MM.1S (cell line): Measurements from ENCODE around the gene LAMC1.

Source experiments
- DNase-seq: peaks from one replicate; pipeline ENCODE4 v3.0.0-alpha.2; 2015
- H2AFZ ChIP-seq: fragments of 300-600 bp; sonication (generic); 2 replicates; pipeline ENCODE4 v1.6.0; 2016; ENCODE audit warnings: antibody characterized with exemption, low read length
- H3F3A ChIP-seq: fragments of 300-600 bp; sonication (generic); 2 replicates; pipeline ENCODE4 v1.6.1; 2016; ENCODE audit warnings: mild to moderate bottlenecking, antibody characterized with exemption, low read length, moderate library complexity, mixed read lengths; ENCODE audit not compliant: insufficient read depth
- H3K27ac ChIP-seq: fragments of 300-600 bp; sonication (generic); 2 replicates; pipeline ENCODE4 v1.5.1; 2016; ENCODE audit warnings: mild to moderate bottlenecking, low read length
- H3K27me3 ChIP-seq: fragments of 300-600 bp; sonication (generic); replicated peaks from 2 replicates; pipeline ENCODE4 v1.6.0; 2016; ENCODE audit warnings: low read length; ENCODE audit not compliant: insufficient read depth
- H3K36me3 ChIP-seq: fragments of 300-600 bp; sonication (generic); replicated peaks from 2 replicates; pipeline ENCODE4 v1.6.1; 2016; ENCODE audit warnings: mild to moderate bottlenecking, low read length, mixed read lengths; ENCODE audit not compliant: insufficient read depth
- H3K4me1 ChIP-seq: fragments of 300-600 bp; sonication (generic); 2 replicates; pipeline ENCODE4 v1.6.1; 2016; ENCODE audit warnings: low read length, mixed read lengths
- H3K4me2 ChIP-seq: fragments of 300-600 bp; sonication (generic); 2 replicates; pipeline ENCODE4 v1.6.0; 2016; ENCODE audit warnings: low read depth, low read length
- H3K4me3 ChIP-seq: fragments of 300-600 bp; sonication (generic); 2 replicates; pipeline ENCODE4 v1.5.1; 2016; ENCODE audit warnings: low read length, mixed read lengths
- H3K79me2 ChIP-seq: fragments of 300-600 bp; sonication (generic); 2 replicates; pipeline ENCODE4 v1.6.1; 2016; ENCODE audit warnings: mixed run types, low read length, mixed read lengths
- H3K9ac ChIP-seq: fragments of 300-600 bp; sonication (generic); 2 replicates; pipeline ENCODE4 v1.6.1; 2016; ENCODE audit warnings: low read length, mixed read lengths
- H3K9me2 ChIP-seq: fragments of 300-600 bp; sonication (generic); replicated peaks from 2 replicates; pipeline ENCODE4 v1.6.1; 2016; ENCODE audit warnings: mild to moderate bottlenecking, low read length, mixed read lengths; ENCODE audit not compliant: insufficient read depth
- H3K9me3 ChIP-seq: fragments of 300-600 bp; sonication (generic); replicated peaks from 2 replicates; pipeline ENCODE4 v1.6.1; 2016; ENCODE audit warnings: mild to moderate bottlenecking, low read length, mixed read lengths; ENCODE audit not compliant: insufficient read depth
- H4K20me1 ChIP-seq: fragments of 300-600 bp; sonication (generic); 2 replicates; pipeline ENCODE4 v1.6.1; 2016; ENCODE audit warnings: mild to moderate bottlenecking, low read length, moderate library complexity, mixed read lengths; ENCODE audit not compliant: insufficient read depth
- CTCF ChIP-seq: fragments of 300-600 bp; sonication (generic); IDR thresholded peaks from 2 replicates; pipeline ENCODE4 v1.5.1; 2016; ENCODE audit warnings: antibody characterized with exemption, low read length, mixed read lengths
- EZH2 ChIP-seq: fragments of 300-600 bp; sonication (generic); optimal IDR thresholded peaks from 2 replicates; pipeline ENCODE3; 2017; ENCODE audit warnings: low read depth, mild to moderate bottlenecking, antibody characterized with exemption, low read length, mixed read lengths
- EZH2phosphoT487 ChIP-seq: fragments of 300-600 bp; sonication (generic); IDR thresholded peaks from 2 replicates; pipeline ENCODE4 v1.6.1; 2018; ENCODE audit warnings: antibody characterized with exemption, low read length

The LAMC1 gene

GRCh38 chr1:183003203-183003602 lies 20.0 kb upstream of the LAMC1 start:
- Histone ChIP-seq H3K9ac (no peak overlapping the region), H3K36me3 (no peaks in the 10 kb centered on the region), H3K9me3 (no peaks in the 10 kb centered on the region), H3K4me2 (no peak overlapping the region), H3K4me3 (no peak overlapping the region), H3K9me2 (no peaks in the 10 kb centered on the region), H3K27me3 (no peaks in the 10 kb centered on the region), H3K27ac (no peak overlapping the region), H3K79me2 (no peaks in the 10 kb centered on the region), H3K4me1 (no peaks in the 10 kb centered on the region), H3F3A (no peaks in the 10 kb centered on the region), H2AFZ (no peak overlapping the region), H4K20me1 (no peaks in the 10 kb centered on the region)
- DNase-seq: no peak
- TF ChIP-seq EZH2phosphoT487 (no peak), EZH2 (no peak), CTCF (no peak)

GRCh38 chr1:183004141-183004540 lies 19.1 kb upstream of the LAMC1 start:
- Histone ChIP-seq H3K36me3 (no peaks in the 10 kb centered on the region), H3F3A (no peaks in the 10 kb centered on the region), H3K4me2 (no peak overlapping the region), H3K27me3 (no peaks in the 10 kb centered on the region), H2AFZ (no peak overlapping the region), H3K79me2 (no peaks in the 10 kb centered on the region), H4K20me1 (no peaks in the 10 kb centered on the region), H3K27ac (no peak overlapping the region), H3K9me2 (no peaks in the 10 kb centered on the region), H3K9ac (no peak overlapping the region), H3K9me3 (no peaks in the 10 kb centered on the region), H3K4me3 (no peak overlapping the region), H3K4me1 (no peaks in the 10 kb centered on the region)
- DNase-seq: no peak
- TF ChIP-seq EZH2: no peak
- TF ChIP-seq EZH2phosphoT487: no peak
- no peak for TF ChIP-seq CTCF

GRCh38 chr1:183011859-183012258 lies 11.4 kb upstream of the LAMC1 start:
- no peaks in the 10 kb centered on the region for H3K9me3 ChIP-seq
- H3F3A ChIP-seq: no peaks in the 10 kb centered on the region
- no peaks in the 10 kb centered on the region for H3K27me3 ChIP-seq
- TF ChIP-seq CTCF: no peak
- no peak for TF ChIP-seq EZH2phosphoT487
- no peak for TF ChIP-seq EZH2
- H4K20me1 ChIP-seq: no peaks in the 10 kb centered on the region
- H3K9ac ChIP-seq: no peak overlapping the region
- no peaks in the 10 kb centered on the region for H3K9me2 ChIP-seq
- no peak overlapping the region for H3K27ac ChIP-seq
- H3K4me1 ChIP-seq: no peaks in the 10 kb centered on the region
- H3K79me2 ChIP-seq: no peaks in the 10 kb centered on the region
- no peak overlapping the region for H3K4me3 ChIP-seq
- no peak overlapping the region for H3K4me2 ChIP-seq
- H2AFZ ChIP-seq: no peak overlapping the region
- H3K36me3 ChIP-seq: no peaks in the 10 kb centered on the region
- no peak for DNase-seq
